ENCODE data around the gene ARPC4. TPM values are rescaled to one million over a fixed set of nuclear protein-coding genes. Genes with fewer than 3 reads are reported as not detected.
A peak's percentile ranks its signal among the peaks of the same experiment; 100 is the strongest.
"Not testable (repeated sequence)": the region's sequence is repeated elsewhere in the genome, so short reads cannot be mapped to it uniquely, and the experiment has no call there.

ARPC4 gene
- polyA plus RNA-seq, 4 donors: 142 to 153 (median 142) TPM

DNA sequence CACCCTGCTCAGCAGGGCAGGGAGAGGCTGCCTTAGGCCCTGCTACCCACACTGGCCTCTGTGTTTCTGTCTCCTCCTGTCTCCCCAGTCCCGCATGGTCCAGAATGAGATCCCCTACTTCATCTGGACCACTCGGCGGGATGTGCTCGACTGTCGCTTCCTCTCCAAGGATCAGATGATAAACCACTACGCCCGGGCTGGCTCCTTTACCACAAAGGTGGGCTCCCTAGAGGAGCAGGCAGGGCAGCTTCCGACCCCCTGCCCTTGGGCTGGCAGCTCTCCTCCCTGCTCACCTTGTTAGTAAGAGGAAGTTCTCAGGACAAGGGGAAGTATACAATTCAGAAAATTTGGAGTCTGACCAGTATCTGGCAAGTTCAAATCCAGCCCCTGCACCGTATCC, 23.1 kb downstream of the ARPC4 start:
- DNase-seq (ENCODE audit: low read depth in 4 of 4, low spot score in 3 of 4): no peak

DNA sequence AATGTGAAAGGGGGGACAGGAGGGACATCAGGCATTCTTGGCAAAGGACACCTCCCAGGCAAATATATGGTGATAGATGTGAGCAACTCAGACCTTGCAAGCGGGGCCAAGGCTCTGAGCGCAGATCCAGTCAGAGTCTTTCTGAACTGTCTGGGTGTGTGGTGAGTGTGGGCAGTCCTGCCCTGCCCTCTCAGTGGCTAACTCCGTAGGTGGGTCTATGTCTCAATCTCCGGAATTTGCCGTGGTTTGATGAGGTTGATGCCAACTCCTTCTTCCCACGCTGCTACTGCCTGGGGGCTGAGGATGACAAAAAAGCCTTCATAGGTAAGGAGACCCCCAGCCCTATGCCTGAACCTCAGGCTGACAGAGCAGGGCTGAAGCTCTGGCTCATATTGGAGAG, 24.6 kb downstream of the ARPC4 start:
- no peak for DNase-seq (ENCODE audit: low read depth in 4 of 4, low spot score in 3 of 4)

DNA sequence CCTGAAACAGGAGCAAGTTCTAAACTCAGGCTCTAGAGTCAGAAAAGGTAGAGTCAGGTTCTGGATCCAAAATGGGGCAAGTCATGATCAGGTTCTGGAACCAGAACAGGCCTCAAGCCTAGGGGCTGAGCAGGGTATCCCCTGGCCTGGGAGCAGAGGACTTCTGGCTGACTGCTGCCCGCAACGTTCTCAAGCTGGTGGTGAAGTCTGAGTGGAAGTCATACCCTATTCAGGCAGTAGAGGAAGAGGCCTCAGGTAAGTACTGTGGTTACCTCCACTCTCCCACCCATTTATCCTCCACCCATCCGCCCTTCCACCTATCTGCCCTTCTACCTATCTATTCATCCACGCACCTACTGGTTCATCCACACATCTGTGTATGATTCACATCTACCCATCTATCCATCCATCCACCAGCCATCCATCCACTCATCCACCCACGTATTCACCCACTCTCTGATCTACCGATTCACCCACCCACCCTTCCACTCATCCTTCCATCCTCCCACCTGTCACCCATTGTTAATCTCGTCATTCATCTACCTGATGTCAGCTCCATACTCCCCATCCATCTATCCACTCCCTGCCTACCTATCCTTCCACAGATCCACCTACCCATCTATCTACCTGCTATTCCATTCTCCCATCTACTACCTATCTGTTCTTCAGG, 25.9 kb downstream of the ARPC4 start:
- DNase-seq (ENCODE audit: low read depth in 4 of 4, low spot score in 3 of 4): no peak

DNA sequence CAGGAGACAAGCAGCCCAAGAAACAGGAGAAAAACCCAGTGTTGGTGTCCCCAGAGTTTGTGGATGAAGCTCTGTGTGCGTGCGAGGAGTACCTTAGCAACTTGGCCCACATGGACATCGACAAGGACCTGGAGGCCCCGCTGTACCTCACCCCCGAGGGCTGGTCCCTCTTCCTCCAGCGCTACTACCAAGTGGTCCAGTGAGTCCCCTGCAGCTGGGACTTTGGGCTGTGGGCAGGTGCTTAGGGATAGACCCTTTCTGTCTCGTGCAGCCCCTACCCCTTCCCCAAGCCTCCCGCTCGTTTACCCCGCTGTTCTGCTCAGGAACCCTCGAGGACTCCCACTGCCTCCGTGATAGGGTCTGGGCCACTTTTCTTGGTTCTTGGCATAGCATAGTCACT, 27.7 kb downstream of the ARPC4 start:
- DNase-seq (ENCODE audit: low read depth in 4 of 4, low spot score in 3 of 4): no peak

DNA sequence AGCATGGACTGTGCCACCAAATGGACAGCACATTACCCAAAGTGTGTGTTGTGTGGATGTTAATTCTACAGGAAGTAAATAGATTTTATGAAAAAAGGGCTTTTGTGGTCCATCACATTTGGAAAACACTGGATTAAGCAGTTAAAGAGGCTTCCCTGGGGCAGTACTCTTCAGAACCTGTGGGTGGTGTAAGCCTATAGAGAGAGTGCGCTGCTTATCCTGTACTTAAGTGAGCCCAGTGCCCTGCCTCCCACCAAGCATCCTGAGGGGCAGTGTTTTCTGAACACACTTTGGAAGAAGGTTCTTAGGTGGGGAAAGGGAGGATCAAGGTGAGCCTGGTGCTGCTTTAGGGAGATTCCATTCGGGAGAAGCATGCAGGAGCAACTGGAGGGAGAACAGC, 28.1 kb downstream of the ARPC4 start:
- DNase-seq (ENCODE audit: low read depth in 4 of 4, low spot score in 3 of 4): no peak

DNA sequence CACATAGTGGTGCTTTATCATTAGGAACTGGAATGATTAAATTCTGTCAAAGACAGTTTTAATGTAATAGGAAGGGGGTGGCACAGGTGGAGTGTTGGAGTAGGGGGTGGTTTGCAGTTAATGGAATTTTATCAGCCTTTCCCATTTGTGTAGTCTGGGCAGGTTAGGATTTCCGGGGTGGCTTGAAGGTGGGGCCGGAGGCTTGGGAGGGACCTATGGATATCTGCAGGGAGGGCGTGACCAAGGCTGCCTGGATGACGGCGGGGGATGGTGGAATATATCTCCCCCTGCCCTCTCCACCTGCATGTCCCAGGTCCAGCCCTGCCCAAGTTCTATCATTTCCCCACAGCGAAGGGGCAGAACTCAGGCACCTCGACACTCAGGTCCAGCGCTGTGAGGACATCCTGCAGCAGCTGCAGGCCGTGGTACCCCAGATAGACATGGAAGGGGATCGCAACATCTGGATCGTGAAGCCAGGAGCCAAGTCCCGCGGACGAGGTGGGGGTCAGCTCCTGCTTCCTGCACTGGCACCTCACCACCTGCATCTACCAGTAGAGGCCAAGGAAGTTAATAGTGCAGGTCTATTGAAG, 32.7 kb downstream of the ARPC4 start:
- DNase-seq (ENCODE audit: low read depth in 4 of 4, low spot score in 3 of 4): no peak

DNA sequence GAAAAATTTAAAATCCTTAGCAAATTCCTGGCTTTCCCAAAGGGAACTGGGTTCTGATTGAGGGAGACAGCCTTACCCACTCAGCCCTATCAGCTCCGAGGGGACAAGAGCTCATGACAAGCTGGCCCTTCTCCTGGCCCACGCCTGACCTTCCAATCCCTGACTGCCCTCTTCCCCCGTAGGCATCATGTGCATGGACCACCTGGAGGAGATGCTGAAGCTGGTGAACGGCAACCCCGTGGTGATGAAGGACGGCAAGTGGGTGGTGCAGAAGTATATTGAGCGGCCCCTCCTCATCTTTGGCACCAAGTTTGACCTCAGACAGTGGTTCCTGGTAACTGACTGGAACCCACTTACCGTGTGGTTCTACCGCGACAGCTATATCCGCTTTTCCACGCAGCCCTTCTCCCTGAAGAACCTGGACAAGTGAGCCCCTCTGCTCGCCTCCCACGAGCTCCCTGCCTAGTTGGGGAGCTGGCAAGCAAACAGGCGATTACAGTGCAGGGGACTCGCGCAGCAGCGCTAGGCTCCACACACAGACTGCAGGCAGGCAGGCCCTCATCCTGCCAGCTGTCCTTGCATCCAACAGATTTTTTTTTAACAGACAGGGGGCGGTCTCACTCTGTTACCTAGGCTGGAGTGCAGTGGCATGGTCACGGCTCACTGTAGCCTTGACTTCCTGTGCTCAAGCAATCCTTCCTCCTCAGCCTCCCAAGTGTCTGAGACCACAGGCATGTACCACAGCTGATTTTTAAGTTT, 34.1 kb downstream of the ARPC4 start:
- no peak for DNase-seq (ENCODE audit: low read depth in 4 of 4, low spot score in 3 of 4)

DNA sequence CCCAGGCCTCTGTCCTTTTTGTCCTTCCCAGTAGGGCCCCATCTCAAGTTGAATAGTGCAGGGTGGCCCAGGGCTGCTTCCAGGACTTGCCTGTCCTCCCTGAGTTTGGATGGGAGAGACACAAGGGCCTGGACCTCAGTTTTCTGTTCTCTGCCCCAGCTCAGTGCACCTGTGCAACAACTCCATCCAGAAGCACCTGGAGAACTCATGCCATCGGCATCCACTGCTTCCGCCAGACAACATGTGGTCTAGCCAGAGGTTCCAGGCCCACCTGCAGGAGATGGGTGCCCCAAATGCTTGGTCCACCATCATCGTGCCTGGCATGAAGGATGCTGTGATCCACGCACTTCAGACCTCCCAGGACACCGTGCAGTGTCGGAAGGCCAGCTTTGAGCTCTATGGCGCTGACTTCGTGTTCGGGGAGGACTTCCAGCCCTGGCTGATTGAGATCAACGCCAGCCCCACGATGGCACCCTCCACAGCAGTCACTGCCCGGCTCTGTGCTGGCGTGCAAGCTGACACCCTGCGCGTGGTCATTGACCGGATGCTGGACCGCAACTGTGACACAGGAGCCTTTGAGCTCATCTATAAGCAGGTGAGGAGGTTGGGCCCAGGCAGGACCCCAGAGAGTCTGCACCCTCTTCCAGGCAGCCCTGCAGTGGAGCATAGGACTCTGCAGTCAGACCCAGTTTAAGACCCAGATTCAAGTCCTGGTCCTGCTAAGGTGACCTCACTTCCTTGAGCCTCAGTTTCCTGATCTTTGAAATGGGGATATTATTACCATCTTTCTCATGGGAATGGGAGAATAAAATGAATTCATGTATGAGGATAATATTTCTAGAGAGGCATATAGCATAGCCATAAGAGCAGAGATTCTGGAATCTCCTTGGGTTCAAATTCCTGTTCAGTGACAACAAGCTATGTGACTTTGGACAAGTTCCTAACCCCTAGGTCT, 36.2 kb downstream of the ARPC4 start:
- no peak for DNase-seq (ENCODE audit: low read depth in 4 of 4, low spot score in 3 of 4)

DNA sequence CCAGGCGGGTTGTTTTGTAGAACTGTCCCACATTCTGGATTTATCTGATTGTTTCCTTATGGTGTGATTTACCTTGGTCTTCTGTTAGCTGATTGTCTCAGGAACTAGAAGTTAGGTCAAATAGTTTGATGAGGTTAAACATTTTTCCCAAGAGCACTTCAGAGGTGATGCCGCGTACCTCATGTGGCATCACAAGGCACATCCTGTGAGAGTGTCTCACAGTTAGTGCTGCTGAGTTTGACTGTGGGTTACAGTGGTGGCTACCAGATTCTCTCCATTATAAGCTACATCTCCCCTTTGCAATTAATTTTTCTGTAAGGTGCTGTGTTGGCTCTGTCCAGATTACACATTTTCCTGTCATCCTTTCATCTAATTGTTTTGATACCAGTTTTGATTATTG, 38.4 kb downstream of the ARPC4 start:
- no peak for DNase-seq (ENCODE audit: low read depth in 4 of 4, low spot score in 3 of 4)

DNA sequence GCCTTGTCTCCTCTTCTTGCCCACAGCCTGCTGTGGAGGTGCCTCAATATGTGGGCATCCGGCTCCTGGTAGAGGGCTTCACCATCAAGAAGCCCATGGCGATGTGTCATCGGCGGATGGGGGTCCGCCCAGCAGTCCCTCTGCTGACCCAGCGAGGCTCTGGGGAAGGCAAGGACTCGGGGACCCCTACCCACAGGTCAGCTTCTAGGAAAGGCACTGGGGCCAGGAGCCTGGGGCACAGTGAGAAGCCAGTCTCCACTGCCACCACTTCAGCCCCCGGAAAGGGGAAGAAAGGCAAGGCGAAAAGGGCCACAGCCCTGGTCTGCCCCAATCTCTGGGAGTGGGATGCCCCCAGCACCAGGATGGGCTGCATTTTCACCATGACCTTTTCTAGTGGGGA, 40.2 kb downstream of the ARPC4 start:
- no peak for DNase-seq (ENCODE audit: low read depth in 4 of 4, low spot score in 3 of 4)

DNA sequence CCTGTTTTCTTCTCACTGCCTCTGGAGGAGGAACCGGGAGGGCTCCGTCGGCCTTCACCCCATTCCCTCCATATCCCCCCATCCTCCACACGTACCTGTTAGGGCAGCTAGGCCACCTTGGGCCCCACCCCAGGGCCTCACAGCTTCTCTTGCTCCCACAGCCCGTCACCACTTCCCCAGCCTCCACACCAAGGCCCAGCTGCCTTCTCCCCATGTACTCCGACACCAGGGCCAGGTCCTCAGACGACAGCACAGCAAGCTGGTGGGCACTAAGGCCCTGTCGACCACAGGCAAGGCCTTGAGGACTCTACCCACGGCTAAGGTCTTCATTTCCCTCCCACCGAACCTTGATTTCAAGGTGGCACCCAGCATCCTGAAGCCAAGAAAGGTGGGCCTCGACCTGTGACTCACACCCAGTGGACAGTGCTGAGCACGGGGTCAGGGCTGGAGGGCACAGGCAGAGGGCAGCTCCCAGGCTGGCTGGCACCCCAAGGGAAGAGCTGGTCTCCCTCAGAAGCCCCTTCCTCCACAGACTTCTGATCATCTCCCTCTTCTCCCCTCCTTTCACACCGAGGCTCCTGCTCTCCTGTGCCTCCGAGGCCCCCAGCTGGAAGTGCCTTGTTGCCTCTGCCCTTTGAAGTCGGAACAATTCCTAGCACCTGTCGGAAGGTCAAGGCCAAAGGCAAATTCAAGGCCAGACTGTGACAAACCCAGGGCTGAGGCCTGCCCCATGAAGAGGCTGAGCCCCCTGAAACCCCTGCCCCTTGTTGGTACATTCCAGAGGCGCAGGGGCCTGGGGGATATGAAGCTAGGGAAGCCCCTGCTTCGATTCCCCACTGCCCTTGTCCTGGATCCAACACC, 41.9 kb downstream of the ARPC4 start:
- DNase-seq (ENCODE audit: low read depth in 4 of 4, low spot score in 3 of 4): no peak

DNA sequence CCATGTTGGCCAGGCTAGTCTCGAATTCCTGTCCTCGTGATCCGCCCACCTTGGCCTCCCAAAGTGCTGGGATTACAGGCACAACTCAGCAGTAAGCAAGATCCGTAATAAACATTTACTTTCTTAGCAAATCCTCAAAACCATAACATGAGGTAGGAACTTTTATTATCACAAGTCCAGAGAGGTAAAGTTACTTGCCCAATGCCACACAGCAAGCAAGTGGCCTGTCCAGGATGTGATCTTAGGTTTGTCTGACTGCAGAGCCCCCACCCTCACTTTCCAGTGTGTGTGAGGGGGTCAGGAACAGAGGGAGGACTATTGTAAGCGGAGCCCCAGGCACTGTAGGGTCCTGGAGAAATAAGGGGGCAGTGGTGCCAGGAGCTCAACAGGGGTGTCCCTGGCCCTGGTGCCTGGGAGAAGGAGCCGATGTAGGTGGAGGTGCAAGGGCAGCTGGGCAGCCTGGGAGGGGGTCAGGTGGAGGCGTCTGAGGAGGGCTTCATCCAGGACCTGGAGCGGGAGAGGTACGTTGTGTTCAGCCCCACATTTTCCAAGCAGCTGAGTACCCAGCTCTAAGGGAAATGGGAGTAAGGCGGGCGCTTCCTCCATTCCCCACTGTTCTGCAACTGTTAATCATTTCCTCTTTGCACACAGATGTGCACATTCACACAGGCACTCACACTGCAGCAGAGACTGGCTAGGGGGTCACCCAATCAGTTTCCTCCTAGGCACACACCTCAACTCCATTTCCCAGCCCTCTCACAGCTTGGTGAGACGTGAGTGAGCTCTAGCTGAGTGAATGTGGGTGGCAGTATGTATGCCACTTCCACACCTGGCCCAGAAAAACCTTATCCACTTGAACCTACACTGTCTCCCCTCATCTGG, 45.1 kb downstream of the ARPC4 start:
- no peak for DNase-seq (ENCODE audit: low read depth in 4 of 4, low spot score in 3 of 4)

DNA sequence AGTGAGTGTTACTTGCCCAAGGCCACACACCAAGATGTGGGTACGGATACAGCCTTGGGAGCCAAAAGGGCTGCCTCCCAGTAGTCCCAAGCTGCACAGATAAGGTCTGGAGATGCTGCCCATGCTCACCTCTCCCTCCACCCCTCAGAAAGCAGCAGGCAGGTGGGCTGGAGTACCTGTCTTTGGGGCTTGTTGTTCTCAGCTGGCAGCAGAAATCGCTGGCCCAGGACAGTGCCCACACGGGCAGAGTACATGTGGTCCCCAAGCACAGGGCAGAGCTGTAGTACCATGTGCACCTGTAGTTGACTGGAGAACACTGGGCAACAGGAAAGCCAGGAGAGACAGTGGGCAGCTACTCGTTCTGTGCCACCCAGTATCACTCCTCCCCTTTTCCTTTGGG, 46.0 kb downstream of the ARPC4 start:
- DNase-seq (ENCODE audit: low read depth in 4 of 4, low spot score in 3 of 4): no peak

DNA sequence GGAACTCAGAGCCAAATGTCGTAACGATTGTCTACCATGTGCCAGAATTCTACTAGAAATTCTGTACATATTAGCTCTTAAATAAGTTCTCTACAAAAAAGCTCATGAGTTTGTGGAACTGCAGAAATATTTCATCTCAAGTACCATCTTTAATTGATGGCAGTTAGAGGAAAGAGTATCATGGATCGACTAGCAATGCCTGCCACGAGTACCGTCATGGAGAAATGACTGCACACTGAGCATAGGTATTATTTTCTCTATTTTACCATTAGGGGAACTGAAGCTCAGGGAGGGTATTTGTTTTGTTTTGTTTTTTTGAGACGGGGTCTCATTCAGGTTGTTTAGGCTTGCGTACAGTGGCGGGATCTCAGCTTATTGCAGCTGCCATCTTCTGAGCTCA, 48.1 kb downstream of the ARPC4 start:
- DNase-seq (ENCODE audit: low read depth in 4 of 4, low spot score in 3 of 4): no peak

DNA sequence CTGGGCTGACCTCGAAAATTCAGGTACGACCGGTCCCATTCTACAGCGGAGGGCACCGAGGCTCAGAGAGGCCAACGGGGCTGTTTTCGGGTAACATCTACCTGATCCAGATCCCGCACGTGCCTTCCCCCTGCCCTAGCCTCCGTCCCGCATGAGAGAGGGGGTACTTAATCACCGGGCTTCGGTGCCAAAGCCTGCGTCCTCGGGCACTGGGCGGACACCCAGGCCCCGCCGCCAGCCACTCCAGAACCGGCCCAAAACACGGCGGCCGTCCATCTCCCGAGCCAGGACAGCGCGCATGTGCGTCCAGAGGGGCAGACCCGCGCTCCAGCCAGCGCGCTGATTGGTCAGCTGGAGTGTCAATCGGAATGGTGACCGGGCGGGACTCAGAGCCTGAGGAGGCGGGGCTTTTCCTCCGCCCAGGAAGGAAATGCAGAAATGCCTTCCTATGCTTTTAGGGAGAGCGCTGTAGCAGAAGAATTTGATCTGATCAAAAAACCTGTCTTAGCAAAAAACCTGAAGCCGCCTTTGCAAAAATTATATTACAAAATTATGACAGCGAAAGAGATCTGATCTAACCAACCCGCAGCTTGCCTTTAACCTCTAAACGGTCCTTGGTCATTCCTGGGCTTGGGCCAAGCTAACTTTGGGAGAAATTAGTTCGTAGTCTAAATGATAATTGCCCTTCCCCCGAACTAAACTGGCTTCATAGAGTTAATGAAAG, 51.0 kb downstream of the ARPC4 start, which contains the start of gene RPUSD3:
TSS of gene RPUSD3 (minus strand) at position 294 of the 724 bp plus-strand sequence. CDS start at position 276, 18 bp downstream.
- peak; percentile 93 to 97 (median 94) for DNase-seq (ENCODE audit: low read depth in 4 of 4, low spot score in 3 of 4)

DNA sequence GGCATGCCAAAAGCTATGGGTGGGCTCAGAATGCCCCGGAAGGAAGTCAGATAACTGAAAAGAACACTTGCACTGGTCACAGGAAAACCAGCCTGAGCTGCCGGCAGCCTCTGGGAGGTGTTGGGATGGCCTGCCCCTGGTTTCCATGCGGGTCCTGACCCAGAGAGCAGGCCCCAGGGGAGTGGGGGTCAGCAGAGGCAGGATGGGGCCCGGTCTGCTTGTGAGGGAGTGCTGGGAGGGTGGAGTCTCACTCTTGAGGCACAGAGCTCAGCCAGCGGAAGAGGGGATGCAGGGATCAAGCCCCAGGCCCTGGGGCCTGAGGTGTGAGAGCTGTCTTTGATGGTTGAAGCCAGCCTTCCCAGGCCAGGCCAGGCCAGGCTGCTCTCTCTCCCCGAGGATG, 53.3 kb downstream of the ARPC4 start:
- no peak for DNase-seq (ENCODE audit: low read depth in 4 of 4, low spot score in 3 of 4)

DNA sequence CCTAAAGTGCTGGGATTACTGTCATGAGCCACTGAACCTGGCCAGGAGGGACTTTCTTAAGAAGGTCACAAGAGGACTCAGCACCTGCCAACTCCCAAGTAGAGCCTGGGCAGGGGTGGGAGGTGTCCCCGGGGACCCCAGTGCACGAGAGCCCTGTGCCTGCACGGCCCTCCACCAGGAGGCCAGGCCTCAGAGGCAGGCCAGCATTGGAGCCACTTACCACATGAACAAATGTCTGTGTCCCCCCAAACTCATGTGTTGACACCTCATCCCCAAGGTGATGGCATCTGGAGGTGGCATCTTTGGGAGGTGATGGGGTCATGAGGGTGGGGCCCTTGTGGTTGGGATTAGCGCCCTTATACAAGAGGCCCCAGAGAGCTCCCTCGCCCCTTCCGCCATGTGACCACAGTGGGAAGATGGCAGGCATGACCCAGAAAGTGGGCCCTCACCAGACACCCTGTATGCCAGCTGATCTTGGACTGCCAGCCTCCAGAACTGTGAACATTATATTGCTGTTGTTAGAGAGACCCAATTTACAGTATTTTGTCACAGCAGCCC, 54.1 kb downstream of the ARPC4 start:
- no peak for DNase-seq (ENCODE audit: low read depth in 4 of 4, low spot score in 3 of 4)

DNA sequence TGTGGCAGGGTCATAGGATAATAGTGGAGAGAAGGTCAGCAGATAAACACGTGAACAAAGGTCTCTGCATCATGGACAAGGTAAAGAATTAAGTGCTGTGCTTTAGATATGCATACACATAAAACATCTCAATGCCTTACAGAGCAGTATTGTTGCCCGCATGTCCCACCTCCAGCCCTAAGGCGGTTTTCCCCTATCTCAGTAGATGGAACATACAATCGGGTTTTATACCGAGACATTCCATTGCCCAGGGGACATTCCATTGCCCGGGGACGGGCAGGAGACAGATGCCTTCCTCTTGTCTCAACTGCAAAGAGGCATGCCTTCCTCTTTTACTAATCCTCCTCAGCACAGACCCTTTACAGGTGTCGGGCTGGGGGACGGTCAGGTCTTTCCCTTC, 55.0 kb downstream of the ARPC4 start:
- not testable (repeated sequence) for DNase-seq (ENCODE audit: low read depth in 4 of 4, low spot score in 3 of 4)
